ENCODE data around the gene UBL4B. TPM values are rescaled to one million over a fixed set of nuclear protein-coding genes. Genes with fewer than 3 reads are reported as not detected.
A peak's percentile ranks its signal among the peaks of the same experiment; 100 is the strongest.

UBL4B gene
- total and polyA plus RNA-seq, 9 of the 15 experiments (the other 6 are each of a cell fraction or from before 2014, with no cell fraction given) = not detected

- FAIRE-seq (no peak), DNase-seq (ENCODE audit: extremely low read depth in 1 of 4, low spot score in 3 of 4) (no peak), ATAC-seq (no peak)
- no peaks in the 10 kb centered on the region; the same call in 2 of the 3 replicates for H3K36me3 ChIP-seq (ENCODE audit: control insufficient read depth, insufficient read depth, low read length)
- CTCF ChIA-PET (ENCODE audit: low intra/inter-chr PET ratio) = no interaction called here
- no peaks in the 10 kb centered on the region for H3K9me3 ChIP-seq (replicated peaks; ENCODE audit: control insufficient read depth, insufficient read depth, low read depth, low read length)
- H3K9ac ChIP-seq (ENCODE audit: insufficient read depth in 1 of 2, low read depth in 2 of 2, low read length in 2 of 2) = peak overlapping the region in 1 of 2 experiments; percentile 32; a peak in 1 of 4 replicates
- no peaks in the 10 kb centered on the region for H3K79me2 ChIP-seq (ENCODE audit: control insufficient read depth, insufficient read depth, low read length)
- in situ Hi-C loops (cut with MboI) (no loop called here), intact Hi-C loops (cut with micrococcal nuclease) (no loop called here)
- 40% methylated on average over 16 of the region's 18 CpGs for whole genome bisulfite sequencing (ENCODE audit: insufficient coverage, low coverage, missing lambda C conversion rate)
- POLR2A ChIA-PET = interaction anchor here (0.8 to 1.2 kb wide), 2 partner anchors 13 to 516 kb away, joined by 3 read pairs; partner anchors contain the start of gene GNAI3
- peaks cover 7 to 11% of the 10 kb centered on the region in 2 experiments; a peak in 4 of 5 replicates for H3K4me1 ChIP-seq (replicated peaks in 1 of 2; ENCODE audit: control insufficient read depth in 2 of 2, insufficient read depth in 2 of 2, low read length in 2 of 2)
- peaks cover 4% of the 10 kb centered on the region for H3K9me1 ChIP-seq (ENCODE audit: control insufficient read depth, insufficient read depth, low read length)
- H2AFZ ChIP-seq (ENCODE audit: low read depth, low read length) = no peak overlapping the region
- H4K20me1 ChIP-seq (replicated peaks; ENCODE audit: control insufficient read depth, insufficient read depth, low read length) = peaks cover 8% of the 10 kb centered on the region
- peaks cover 0 to 11% of the 10 kb centered on the region in 2 experiments; a peak in 2 of 5 replicates for H3K27me3 ChIP-seq (ENCODE audit: control insufficient read depth in 2 of 2, insufficient read depth in 2 of 2, low read length in 2 of 2)
- BruUV-seq (replicated peaks) = no TSS peak
- H3K4me2 ChIP-seq (ENCODE audit: insufficient read depth, low read length) = no peak overlapping the region
- no peak overlapping the region for H3K27ac ChIP-seq (ENCODE audit: extremely low read depth, low read depth, low read length)
- no peak overlapping the region for H3K4me3 ChIP-seq
- no peak for TF ChIP-seq EZH2 (IDR thresholded peaks at IDR 0.05; ENCODE audit: borderline replicate concordance, low read depth, low read length)
- no peak for TF ChIP-seq RFX5 (IDR thresholded peaks at IDR 0.05; ENCODE audit: low read depth, low read length)
- TF ChIP-seq ZNF707 (CRISPR knock-in tag; conservative IDR thresholded peaks at IDR 0.05) = no peak
- no peak for TF ChIP-seq ZFP91 (CRISPR knock-in tag; IDR thresholded peaks at IDR 0.05)
- no peak for TF ChIP-seq ZNF778 (CRISPR knock-in tag; IDR thresholded peaks at IDR 0.05)
- TF ChIP-seq CBX1 (IDR thresholded peaks at IDR 0.05; ENCODE audit: low read depth) = no peak
- TF ChIP-seq ZBTB11 (CRISPR knock-in tag; IDR thresholded peaks at IDR 0.05) = no peak
- TF ChIP-seq PATZ1 (CRISPR knock-in tag; IDR thresholded peaks at IDR 0.05; ENCODE audit: borderline replicate concordance) = no peak
- TF ChIP-seq CHCHD3 (CRISPR knock-in tag; IDR thresholded peaks at IDR 0.05) = no peak
- no peak for TF ChIP-seq EP400 (IDR thresholded peaks at IDR 0.05)
- no peak for TF ChIP-seq ZNF76 (CRISPR knock-in tag; IDR thresholded peaks at IDR 0.05; ENCODE audit: borderline replicate concordance)
These were observed 47.5 kb upstream of the UBL4B start for GRCh38 chr1:110064576-110065337.
